Smooth muscle cell (in vitro differentiated cells): ENCODE measurements around the gene BAIAP2. TPM values are rescaled to one million over a fixed set of nuclear protein-coding genes. Genes with fewer than 3 reads are reported as not detected.

Experiments
- DNase-seq: peaks from one replicate; lab custom pipeline; 2025; ENCODE audit not compliant: unreplicated experiment; lab: John Stamatoyannopoulos, UW
- H2AFZ ChIP-seq: fragments of 200-600 bp; sonication (generic); 2 replicates; pipeline ENCODE4 v1.6.0; 2016; ENCODE audit warnings: antibody characterized with exemption, low read depth, mild to moderate bottlenecking
- H3F3A ChIP-seq: fragments of 200-600 bp; sonication (generic); 2 replicates; pipeline ENCODE4 v1.6.0; 2017; ENCODE audit warnings: antibody characterized with exemption, low read depth
- H3K27ac ChIP-seq: fragments of 200-600 bp; sonication (generic); 2 replicates; pipeline ENCODE4 v1.5.1; 2016; ENCODE audit warnings: low read depth, mild to moderate bottlenecking
- H3K27me3 ChIP-seq: fragments of 200-600 bp; sonication (generic); 2 replicates; pipeline ENCODE4 v1.6.1; 2016; ENCODE audit warnings: low read depth, mild to moderate bottlenecking
- H3K36me3 ChIP-seq: fragments of 200-600 bp; sonication (generic); 2 replicates; pipeline ENCODE4 v1.5.1; 2016; ENCODE audit warnings: low read depth
- H3K4me1 ChIP-seq: fragments of 200-600 bp; sonication (generic); 2 replicates; pipeline ENCODE4 v1.5.1; 2016; ENCODE audit warnings: low read depth
- H3K4me2 ChIP-seq: fragments of 200-600 bp; sonication (generic); 2 replicates; pipeline ENCODE4 v1.6.0; 2016; ENCODE audit warnings: mild to moderate bottlenecking
- H3K4me3 ChIP-seq: fragments of 200-600 bp; sonication (generic); 2 replicates; pipeline ENCODE4 v1.5.1; 2016; ENCODE audit warnings: mild to moderate bottlenecking
- H3K79me2 ChIP-seq: fragments of 200-600 bp; sonication (generic); 2 replicates; pipeline ENCODE4 v1.6.0; 2016; ENCODE audit warnings: low read depth, mild to moderate bottlenecking
- H3K9ac ChIP-seq: fragments of 200-600 bp; sonication (generic); 2 replicates; pipeline ENCODE4 v1.6.0; 2016; ENCODE audit warnings: low read depth
- H3K9me3 ChIP-seq: fragments of 200-600 bp; sonication (generic); replicated peaks from 2 replicates; pipeline ENCODE4 v1.5.1; 2016; ENCODE audit warnings: low read depth
- H4K20me1 ChIP-seq: fragments of 200-600 bp; sonication (generic); 2 replicates; pipeline ENCODE4 v1.6.0; 2016; ENCODE audit warnings: low read depth
- WGBS: methylation state at CpG from one replicate; pipeline ENCODE4 v1.1.7; 2016; ENCODE audit warnings: low lambda C conversion rate; 5-methylcytosine and 5-hydroxymethylcytosine counted together
- polyA plus RNA-seq: library from polyadenylated mRNA; unstranded; fragments of >200 nt; fragmentation: Nextera tagmentation; extraction: Ambion mirVana; gene quantifications from 2 replicates; pipeline ENCODE4 v1.2.1, GENCODE V29; 2016
- total RNA-seq: library from RNA; depleted of rRNA; stranded (reverse); fragments of >200 nt; gene quantifications from 2 replicates; pipeline ENCODE4 v1.2.3, GENCODE V29; 2014
- TF ChIP-seq, protein P1 (sequence below): fragments of 200-600 bp; sonication (generic); IDR thresholded peaks from 2 replicates; pipeline ENCODE4 v1.5.1; 2017; ENCODE audit warnings: borderline replicate concordance, mild to moderate bottlenecking, antibody characterized with exemption; ENCODE audit not compliant: insufficient read depth, poor library complexity, severe bottlenecking

Gene BAIAP2
- total and polyA plus RNA-seq, 2 experiments from 2014 or later = 26.6 to 41.9 TPM

DNA sequence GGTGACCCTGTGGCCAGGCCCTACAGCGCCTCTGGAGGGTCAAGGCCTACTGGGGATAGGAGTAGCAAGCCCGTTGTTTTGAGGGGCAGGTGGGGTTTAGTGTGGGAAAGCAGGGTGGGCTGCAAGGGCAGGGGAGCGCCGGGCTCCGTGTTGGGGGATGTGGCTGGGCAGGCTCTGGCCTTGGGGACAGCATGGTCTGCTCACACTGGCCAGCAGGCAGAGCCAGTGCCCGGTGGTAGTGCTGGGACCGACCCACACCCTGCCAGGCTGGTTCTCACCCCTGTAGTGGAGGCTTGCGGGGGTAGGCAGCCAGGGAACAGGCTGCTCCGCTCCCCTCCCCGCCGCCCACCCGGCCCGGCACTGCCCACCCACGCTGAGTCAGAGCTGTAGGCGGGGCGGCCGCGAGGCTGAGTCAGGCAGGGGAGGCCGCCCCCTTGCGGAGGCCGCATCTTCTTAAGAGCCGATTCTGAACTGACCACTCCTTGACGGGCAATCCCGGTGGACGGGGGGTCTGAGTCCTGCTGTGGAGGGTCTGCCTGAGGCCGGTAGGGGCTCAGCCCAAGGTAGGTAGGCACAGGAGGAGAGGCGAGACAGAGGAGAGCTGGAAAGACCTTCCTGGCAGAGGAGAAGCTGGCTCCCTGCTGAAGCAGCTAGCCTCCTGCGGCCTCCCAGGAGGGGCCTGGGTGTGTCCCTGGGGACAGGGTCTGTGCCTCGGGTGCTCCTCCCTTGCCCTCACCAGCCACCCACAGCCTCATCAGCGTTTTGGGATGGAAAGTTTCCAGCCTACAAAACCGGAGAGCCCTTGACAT, 62.4 kb downstream of the BAIAP2 start:
- no peaks in the 10 kb centered on the region for H3K27me3 ChIP-seq
- peak overlapping the region; percentile 83 for H3K4me2 ChIP-seq
- 21% methylated on average over 27 of the region's 31 CpGs for WGBS
- peaks cover 11% of the 10 kb centered on the region for H3F3A ChIP-seq
- no peaks in the 10 kb centered on the region for H3K79me2 ChIP-seq
- H2AFZ ChIP-seq = no peak overlapping the region
- H3K4me3 ChIP-seq = no peak overlapping the region
- peak; percentile 60 for DNase-seq
- no peaks in the 10 kb centered on the region for H3K36me3 ChIP-seq
- H4K20me1 ChIP-seq = peaks cover 29% of the 10 kb centered on the region
- peak overlapping the region; percentile 67 for H3K27ac ChIP-seq
- H3K9ac ChIP-seq = peak overlapping the region; percentile 58
- TF ChIP-seq, protein P1, sequence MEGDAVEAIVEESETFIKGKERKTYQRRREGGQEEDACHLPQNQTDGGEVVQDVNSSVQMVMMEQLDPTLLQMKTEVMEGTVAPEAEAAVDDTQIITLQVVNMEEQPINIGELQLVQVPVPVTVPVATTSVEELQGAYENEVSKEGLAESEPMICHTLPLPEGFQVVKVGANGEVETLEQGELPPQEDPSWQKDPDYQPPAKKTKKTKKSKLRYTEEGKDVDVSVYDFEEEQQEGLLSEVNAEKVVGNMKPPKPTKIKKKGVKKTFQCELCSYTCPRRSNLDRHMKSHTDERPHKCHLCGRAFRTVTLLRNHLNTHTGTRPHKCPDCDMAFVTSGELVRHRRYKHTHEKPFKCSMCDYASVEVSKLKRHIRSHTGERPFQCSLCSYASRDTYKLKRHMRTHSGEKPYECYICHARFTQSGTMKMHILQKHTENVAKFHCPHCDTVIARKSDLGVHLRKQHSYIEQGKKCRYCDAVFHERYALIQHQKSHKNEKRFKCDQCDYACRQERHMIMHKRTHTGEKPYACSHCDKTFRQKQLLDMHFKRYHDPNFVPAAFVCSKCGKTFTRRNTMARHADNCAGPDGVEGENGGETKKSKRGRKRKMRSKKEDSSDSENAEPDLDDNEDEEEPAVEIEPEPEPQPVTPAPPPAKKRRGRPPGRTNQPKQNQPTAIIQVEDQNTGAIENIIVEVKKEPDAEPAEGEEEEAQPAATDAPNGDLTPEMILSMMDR = peak; percentile 71
- H3K9me3 ChIP-seq = no peaks in the 10 kb centered on the region
- H3K4me1 ChIP-seq = peaks cover 42% of the 10 kb centered on the region

DNA sequence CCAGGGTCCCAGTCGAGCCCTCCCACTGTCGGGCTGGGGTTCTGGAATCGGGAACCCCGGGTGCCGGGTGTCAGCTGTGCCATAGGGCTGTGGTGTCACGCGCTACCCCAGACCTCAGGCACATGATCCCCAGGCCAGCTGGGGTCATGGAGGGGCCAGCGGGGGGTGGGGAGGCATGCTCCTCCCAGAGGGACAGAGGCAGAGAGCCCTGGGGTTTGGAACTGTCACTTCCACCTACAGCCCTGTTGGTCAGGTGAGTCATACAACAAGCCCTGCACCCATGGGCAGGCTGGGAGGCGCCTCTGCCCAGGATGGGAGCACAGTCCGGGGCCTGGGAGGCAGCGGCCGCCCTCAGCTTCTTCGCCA, 63.0 kb downstream of the BAIAP2 start:
- Histone ChIP-seq H3K4me2 (peak overlapping the region; percentile 83), H3K4me1 (peaks cover 42% of the 10 kb centered on the region), H3K79me2 (no peaks in the 10 kb centered on the region), H3K27ac (peak overlapping the region; percentile 67), H2AFZ (no peak overlapping the region), H3F3A (peaks cover 11% of the 10 kb centered on the region), H4K20me1 (peaks cover 30% of the 10 kb centered on the region), H3K9ac (peak overlapping the region; percentile 58), H3K27me3 (no peaks in the 10 kb centered on the region), H3K4me3 (no peak overlapping the region), H3K36me3 (no peaks in the 10 kb centered on the region), H3K9me3 (no peaks in the 10 kb centered on the region)
- DNase-seq = no peak
- TF ChIP-seq, protein P1 = no peak
- 65% methylated on average over 12 of the region's 13 CpGs for WGBS

DNA sequence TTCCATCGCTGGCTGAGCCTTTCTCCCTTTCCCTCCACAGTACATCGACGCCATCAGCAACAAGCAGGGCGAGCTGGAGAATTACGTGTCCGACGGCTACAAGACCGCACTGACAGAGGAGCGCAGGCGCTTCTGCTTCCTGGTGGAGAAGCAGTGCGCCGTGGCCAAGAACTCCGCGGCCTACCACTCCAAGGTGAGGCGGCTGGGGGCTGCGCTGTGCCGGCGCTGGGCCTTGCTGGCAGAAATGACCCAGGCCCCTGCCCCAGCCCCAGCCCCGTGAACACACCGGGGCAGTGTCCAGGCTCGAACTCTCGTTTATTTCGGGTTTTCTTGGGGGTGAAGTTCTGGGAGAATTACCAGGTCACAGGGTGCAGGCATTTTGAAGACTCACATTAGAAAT, 64.9 kb downstream of the BAIAP2 start:
- peaks cover 11% of the 10 kb centered on the region for H3F3A ChIP-seq
- H3K27me3 ChIP-seq = no peaks in the 10 kb centered on the region
- no peaks in the 10 kb centered on the region for H3K36me3 ChIP-seq
- no peak overlapping the region for H3K4me3 ChIP-seq
- H3K9ac ChIP-seq = no peak overlapping the region
- no peak overlapping the region for H2AFZ ChIP-seq
- H3K27ac ChIP-seq = no peak overlapping the region
- H3K4me2 ChIP-seq = no peak overlapping the region
- no peaks in the 10 kb centered on the region for H3K79me2 ChIP-seq
- 98% methylated on average over 23 of the region's 23 CpGs for WGBS
- TF ChIP-seq, protein P1 = no peak
- H4K20me1 ChIP-seq = peaks cover 14% of the 10 kb centered on the region
- peaks cover 28% of the 10 kb centered on the region for H3K4me1 ChIP-seq
- no peaks in the 10 kb centered on the region for H3K9me3 ChIP-seq
- DNase-seq = no peak

DNA sequence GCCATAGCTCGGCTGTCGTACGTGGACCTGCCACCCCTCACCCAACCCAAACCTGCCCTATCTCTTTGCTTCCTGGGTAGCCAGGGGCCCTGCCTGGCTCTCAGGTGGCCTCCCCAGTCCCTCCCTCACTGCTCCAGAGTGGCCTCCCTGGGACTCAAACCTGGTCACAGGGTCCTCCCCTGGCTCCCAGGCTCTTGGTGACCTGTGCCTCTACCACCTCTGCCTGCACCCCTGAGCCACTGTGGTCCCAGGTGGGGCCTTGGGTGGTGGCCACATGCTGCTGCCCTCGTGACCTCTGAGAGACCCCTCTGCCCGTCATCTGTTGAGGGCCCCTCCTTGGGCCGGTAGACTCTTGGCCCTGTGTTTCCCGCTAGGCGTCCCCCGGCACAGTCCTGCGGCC, 65.7 kb downstream of the BAIAP2 start:
- peaks cover 14% of the 10 kb centered on the region for H4K20me1 ChIP-seq
- TF ChIP-seq, protein P1 = no peak
- no peaks in the 10 kb centered on the region for H3K9me3 ChIP-seq
- no peak overlapping the region for H3K4me2 ChIP-seq
- H2AFZ ChIP-seq = no peak overlapping the region
- no peaks in the 10 kb centered on the region for H3K79me2 ChIP-seq
- H3K9ac ChIP-seq = no peak overlapping the region
- no peak for DNase-seq
- WGBS = 97% methylated on average over 10 of the region's 10 CpGs
- H3K4me1 ChIP-seq = peaks cover 21% of the 10 kb centered on the region
- H3K27me3 ChIP-seq = no peaks in the 10 kb centered on the region
- no peaks in the 10 kb centered on the region for H3K36me3 ChIP-seq
- H3K4me3 ChIP-seq = no peak overlapping the region
- peaks cover 8% of the 10 kb centered on the region for H3F3A ChIP-seq
- no peak overlapping the region for H3K27ac ChIP-seq
